ENCODE data around the gene ZNF280D. TPM values are rescaled to one million over a fixed set of nuclear protein-coding genes. Genes with fewer than 3 reads are reported as not detected.

ZNF280D gene
- total and polyA plus RNA-seq, 2 of the 13 experiments (the other 11 are each of a cell fraction or from before 2014, with no cell fraction given): 7.1 to 11.9 TPM

- TF ChIP-seq ZHX2 (IDR thresholded peaks at IDR 0.05; ENCODE audit: low read depth): peak; percentile 62; the same call in 1 of the 2 replicates
- TF ChIP-seq ZHX2 (CRISPR knock-in tag; IDR thresholded peaks at IDR 0.05; ENCODE audit: borderline replicate concordance): no peak
- peak; percentile 74 for TF ChIP-seq FOSL2 (CRISPR knock-in tag; IDR thresholded peaks at IDR 0.05)
- TF ChIP-seq GABPB1 (CRISPR knock-in tag; IDR thresholded peaks at IDR 0.05): peak; percentile 49; the same call in 1 of the 2 replicates
- no peak for TF ChIP-seq ATF3 (CRISPR knock-in tag; IDR thresholded peaks at IDR 0.05)
- TF ChIP-seq ARID5B (CRISPR knock-in tag; IDR thresholded peaks at IDR 0.05): peak; percentile 18; the same call in 1 of the 2 replicates
- peak; percentile 97 for TF ChIP-seq ZBTB21 (CRISPR knock-in tag; IDR thresholded peaks at IDR 0.05)
- peak; percentile 74; the same call in 1 of the 2 replicates for TF ChIP-seq HOMEZ (CRISPR knock-in tag; IDR thresholded peaks at IDR 0.05; ENCODE audit: low read depth)
These were observed 3.0 kb upstream of the ZNF280D start (continued) for GRCh38 chr15:56736308-56736707.
